Transverse colon (tissue), 4 donors: ENCODE measurements around the gene MYRIP.

Experiments used
- POLR2A ChIP-seq: fragments of 450-650 bp; IDR thresholded peaks from one replicate; pipeline ENCODE4 v1.6.1; 2016; ENCODE audit warnings: antibody characterized with exemption, mild to moderate bottlenecking, moderate library complexity
- POLR2AphosphoS5 ChIP-seq, 3 donors: sonication (generic); formaldehyde crosslinking; IDR thresholded peaks; one replicate each; pipeline ENCODE4 v1.6.1; 2016; ENCODE audit warnings: antibody characterized with exemption in 3 of 3
- TF ChIP-seq, protein P1 (sequence below), 5 experiments: fragments of 200-600 bp in 3 of 5; fragments of 450-650 bp in 2 of 5; sonication (generic) in 3 of 5; IDR thresholded peaks; 1 replicate in 2 of 5; 2 replicates in 3 of 5; pipeline ENCODE4 v1.5.1; 2016 to 2017; ENCODE audit warnings: antibody characterized with exemption in 5 of 5, inconsistent platforms in 3 of 5, mild to moderate bottlenecking in 2 of 5, moderate library complexity in 1 of 5

DNA sequence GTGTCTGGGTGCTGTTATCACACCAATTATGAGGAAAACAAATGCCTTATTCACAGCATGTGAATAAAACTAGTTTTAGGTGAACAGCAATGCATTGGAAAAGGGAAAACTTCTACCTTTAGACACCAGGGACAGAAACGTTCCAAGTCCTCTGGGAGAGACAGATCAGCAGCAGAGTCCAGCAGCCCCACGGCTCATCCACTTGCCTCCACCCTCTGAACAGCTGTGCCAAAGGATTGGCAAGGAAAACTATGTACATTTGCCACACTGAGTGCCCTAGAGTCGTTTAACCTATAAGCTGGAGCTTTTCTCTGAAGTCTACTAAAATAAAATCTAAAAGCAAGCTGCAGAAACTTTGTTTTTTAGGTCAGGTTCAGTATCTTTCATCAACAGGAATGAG lies 392.4 kb downstream of the MYRIP start:
- TF ChIP-seq, protein P1, sequence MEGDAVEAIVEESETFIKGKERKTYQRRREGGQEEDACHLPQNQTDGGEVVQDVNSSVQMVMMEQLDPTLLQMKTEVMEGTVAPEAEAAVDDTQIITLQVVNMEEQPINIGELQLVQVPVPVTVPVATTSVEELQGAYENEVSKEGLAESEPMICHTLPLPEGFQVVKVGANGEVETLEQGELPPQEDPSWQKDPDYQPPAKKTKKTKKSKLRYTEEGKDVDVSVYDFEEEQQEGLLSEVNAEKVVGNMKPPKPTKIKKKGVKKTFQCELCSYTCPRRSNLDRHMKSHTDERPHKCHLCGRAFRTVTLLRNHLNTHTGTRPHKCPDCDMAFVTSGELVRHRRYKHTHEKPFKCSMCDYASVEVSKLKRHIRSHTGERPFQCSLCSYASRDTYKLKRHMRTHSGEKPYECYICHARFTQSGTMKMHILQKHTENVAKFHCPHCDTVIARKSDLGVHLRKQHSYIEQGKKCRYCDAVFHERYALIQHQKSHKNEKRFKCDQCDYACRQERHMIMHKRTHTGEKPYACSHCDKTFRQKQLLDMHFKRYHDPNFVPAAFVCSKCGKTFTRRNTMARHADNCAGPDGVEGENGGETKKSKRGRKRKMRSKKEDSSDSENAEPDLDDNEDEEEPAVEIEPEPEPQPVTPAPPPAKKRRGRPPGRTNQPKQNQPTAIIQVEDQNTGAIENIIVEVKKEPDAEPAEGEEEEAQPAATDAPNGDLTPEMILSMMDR (IDR thresholded peaks at IDR 0.05), result no peak
- no peak for TF ChIP-seq POLR2A
- TF ChIP-seq POLR2AphosphoS5 (IDR thresholded peaks at IDR 0.05), result no peak
